MM.1S (cell line): ENCODE results near the gene CACNA1G.

Source experiments
- EZH2 ChIP-seq: fragments of 300-600 bp; sonication (generic); optimal IDR thresholded peaks from 2 replicates; pipeline ENCODE3; 2017; ENCODE audit warnings: low read depth, mild to moderate bottlenecking, antibody characterized with exemption, low read length, mixed read lengths
- EZH2phosphoT487 ChIP-seq: fragments of 300-600 bp; sonication (generic); IDR thresholded peaks from 2 replicates; pipeline ENCODE4 v1.6.1; 2018; ENCODE audit warnings: antibody characterized with exemption, low read length
- TF ChIP-seq, protein P1 (sequence below): fragments of 300-600 bp; sonication (generic); IDR thresholded peaks from 2 replicates; pipeline ENCODE4 v1.5.1; 2016; ENCODE audit warnings: antibody characterized with exemption, low read length, mixed read lengths

- TF ChIP-seq, protein P1, sequence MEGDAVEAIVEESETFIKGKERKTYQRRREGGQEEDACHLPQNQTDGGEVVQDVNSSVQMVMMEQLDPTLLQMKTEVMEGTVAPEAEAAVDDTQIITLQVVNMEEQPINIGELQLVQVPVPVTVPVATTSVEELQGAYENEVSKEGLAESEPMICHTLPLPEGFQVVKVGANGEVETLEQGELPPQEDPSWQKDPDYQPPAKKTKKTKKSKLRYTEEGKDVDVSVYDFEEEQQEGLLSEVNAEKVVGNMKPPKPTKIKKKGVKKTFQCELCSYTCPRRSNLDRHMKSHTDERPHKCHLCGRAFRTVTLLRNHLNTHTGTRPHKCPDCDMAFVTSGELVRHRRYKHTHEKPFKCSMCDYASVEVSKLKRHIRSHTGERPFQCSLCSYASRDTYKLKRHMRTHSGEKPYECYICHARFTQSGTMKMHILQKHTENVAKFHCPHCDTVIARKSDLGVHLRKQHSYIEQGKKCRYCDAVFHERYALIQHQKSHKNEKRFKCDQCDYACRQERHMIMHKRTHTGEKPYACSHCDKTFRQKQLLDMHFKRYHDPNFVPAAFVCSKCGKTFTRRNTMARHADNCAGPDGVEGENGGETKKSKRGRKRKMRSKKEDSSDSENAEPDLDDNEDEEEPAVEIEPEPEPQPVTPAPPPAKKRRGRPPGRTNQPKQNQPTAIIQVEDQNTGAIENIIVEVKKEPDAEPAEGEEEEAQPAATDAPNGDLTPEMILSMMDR, result no peak
- TF ChIP-seq EZH2 (no peak), EZH2phosphoT487 (no peak)
Measured at GRCh38 chr17:50520483-50520882, 40.0 kb upstream of the CACNA1G start.
